Measurements from ENCODE around the gene TMEM154.

DNA sequence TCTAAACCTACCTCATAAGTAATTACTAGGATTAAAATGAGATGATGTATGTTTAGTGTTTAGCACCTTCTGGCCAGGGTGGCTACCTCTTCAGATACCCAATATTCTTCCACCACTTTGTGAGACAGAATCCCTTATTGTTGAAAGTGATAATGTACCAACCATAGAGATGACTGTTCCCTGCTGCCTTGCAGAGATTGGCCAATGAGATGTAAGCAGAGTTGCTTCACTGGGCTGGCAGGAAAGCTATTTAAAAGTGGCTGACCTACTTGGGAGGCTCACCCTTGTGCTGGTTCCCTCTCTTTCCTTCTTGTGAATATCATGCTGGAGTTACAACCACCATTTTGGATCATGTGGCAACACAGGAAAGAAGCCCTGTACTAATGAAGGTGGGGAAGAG, 58.9 kb downstream of the TMEM154 start:
- TF ChIP-seq POLR2AphosphoS5 (IDR thresholded peaks at IDR 0.05; ENCODE audit: low read depth, low read length) (no peak), POLR2A (IDR thresholded peaks at IDR 0.05; ENCODE audit: low read depth, low read length) (no peak), POU2F2 (IDR thresholded peaks at IDR 0.05; ENCODE audit: low read depth, low read length) (no peak), PAX5 (IDR thresholded peaks at IDR 0.05; ENCODE audit: insufficient read depth, low read length, severe bottlenecking) (no peak), TAF1 (IDR thresholded peaks at IDR 0.05; ENCODE audit: low read depth, low read length) (no peak)
